Body of pancreas (tissue), 4 donors: ENCODE measurements around the gene BMERB1. TPM values are rescaled to one million over a fixed set of nuclear protein-coding genes. Genes with fewer than 3 reads are reported as not detected.

ENCODE experiments used
- ATAC-seq: fragments of 150-250 bp; one replicate; pipeline ENCODE4 v1.9.1; 2016
- DNase-seq, 4 donors: peaks; one replicate each; pipeline ENCODE4 v3.0.0-alpha.2; 2019
- H3K27ac ChIP-seq, 4 donors: fragments of 200-600 bp; sonication (generic); 1 replicate in 3 of 4; 2 replicates in 1 of 4; pipeline versions ENCODE4 v1.5.1 to v1.6.1; 2016 to 2019; ENCODE audit warnings: mild to moderate bottlenecking in 1 of 4, mixed read lengths in 1 of 4, moderate library complexity in 1 of 4
- H3K27me3 ChIP-seq, 2 donors: fragments of 200-600 bp; sonication (generic); one replicate each; pipeline ENCODE4 v1.6.0; 2016; ENCODE audit warnings: mild to moderate bottlenecking in 1 of 2
- H3K36me3 ChIP-seq, 2 donors: fragments of 200-600 bp; sonication (generic); replicated peaks in 1 of 2; 2 replicates each; pipeline ENCODE4 v1.5.1; 2016; ENCODE audit warnings: low read depth in 2 of 2; ENCODE audit not compliant: insufficient read depth in 1 of 2
- H3K4me1 ChIP-seq: fragments of 200-600 bp; sonication (generic); one replicate; pipeline ENCODE4 v1.6.0; 2016
- H3K4me3 ChIP-seq, 2 donors: fragments of 200-600 bp; sonication (generic); 1 replicate in 1 of 2; 2 replicates in 1 of 2; pipeline ENCODE4 v1.5.1; 2016 to 2019
- H3K9me3 ChIP-seq, 3 donors: fragments of 200-600 bp; sonication (generic); 1 replicate in 2 of 3; 2 replicates in 1 of 3; pipeline ENCODE4 v1.5.1; 2016
- POLR2A ChIP-seq, 3 donors: fragments of 450-650 bp; IDR thresholded peaks; one replicate each; pipeline ENCODE4 v1.6.1; 2016; ENCODE audit warnings: antibody characterized with exemption in 3 of 3, mild to moderate bottlenecking in 2 of 3
- WGBS, 2 donors: methylation state at CpG; one replicate each; pipeline ENCODE4 v1.1.5; 2017; 5-methylcytosine and 5-hydroxymethylcytosine counted together
- intact Hi-C: fragments of 100-400 bp; cut with DNase I; formaldehyde crosslinking; loops from one replicate; pipeline ENCODE4 v1.15.1; 2023
- total RNA-seq, 2 donors: library from RNA; depleted of rRNA; stranded (reverse); fragments of >200 nt; gene quantifications; one replicate each; pipeline ENCODE4 v1.1.0, GENCODE V29; 2016
- TF ChIP-seq, protein P1 (sequence below), 7 experiments: fragments of 450-650 bp in 4 of 7; fragments of 200-600 bp in 3 of 7; sonication (generic) in 3 of 7; IDR thresholded peaks; one replicate each; pipeline ENCODE4 v1.5.1; 2016 to 2019; ENCODE audit warnings: antibody characterized with exemption in 7 of 7

Gene BMERB1
- total RNA-seq, 2 donors from 2014 or later: 8.9 to 22.3 TPM

DNA sequence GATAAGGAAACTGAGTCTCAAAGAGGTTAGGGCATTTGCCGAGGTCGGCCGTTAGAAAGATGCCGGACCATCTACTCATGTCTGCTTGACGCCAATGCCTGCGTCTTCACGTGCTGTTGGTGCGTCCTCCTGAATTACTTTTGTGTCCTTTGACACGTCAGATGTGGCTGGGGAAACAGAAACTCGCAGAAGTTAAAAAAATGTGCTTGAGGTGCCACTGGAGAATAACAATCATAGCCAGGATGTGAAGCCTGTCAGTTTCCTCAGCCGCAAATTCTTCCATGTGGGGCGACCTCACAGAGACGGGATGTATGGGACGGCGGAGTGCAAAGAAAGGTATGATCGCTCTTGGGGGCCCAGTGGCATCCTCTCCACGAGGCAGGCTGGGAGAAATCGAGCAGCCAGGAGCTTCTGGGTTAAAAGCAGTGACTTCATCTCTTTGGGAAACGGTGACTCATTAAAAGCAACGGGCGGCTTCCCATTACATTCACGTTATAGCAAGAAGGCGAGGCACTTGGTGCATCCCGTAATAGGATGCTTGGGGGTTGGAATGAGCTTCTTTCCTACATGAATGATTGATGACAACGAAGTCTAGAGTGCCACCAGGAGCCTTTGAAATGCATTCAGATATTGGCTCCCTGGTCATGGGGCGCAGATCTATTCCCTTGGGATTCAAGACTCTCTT, 67.8 kb downstream of the BMERB1 start:
- Histone ChIP-seq H3K4me1 (no peaks in the 10 kb centered on the region), H3K27me3 (no peaks in the 10 kb centered on the region), H3K27ac (no peak overlapping the region), H3K9me3 (no peaks in the 10 kb centered on the region), H3K4me3 (no peak overlapping the region), H3K36me3 (no peaks in the 10 kb centered on the region)
- intact Hi-C loops: no loop called here
- WGBS, 2 donors: 76 to 83% methylated on average over 26 of the region's 26 CpGs
- no peak for DNase-seq
- ATAC-seq: no peak
- no peak for TF ChIP-seq POLR2A (IDR thresholded peaks at IDR 0.05)
- TF ChIP-seq, protein P1, sequence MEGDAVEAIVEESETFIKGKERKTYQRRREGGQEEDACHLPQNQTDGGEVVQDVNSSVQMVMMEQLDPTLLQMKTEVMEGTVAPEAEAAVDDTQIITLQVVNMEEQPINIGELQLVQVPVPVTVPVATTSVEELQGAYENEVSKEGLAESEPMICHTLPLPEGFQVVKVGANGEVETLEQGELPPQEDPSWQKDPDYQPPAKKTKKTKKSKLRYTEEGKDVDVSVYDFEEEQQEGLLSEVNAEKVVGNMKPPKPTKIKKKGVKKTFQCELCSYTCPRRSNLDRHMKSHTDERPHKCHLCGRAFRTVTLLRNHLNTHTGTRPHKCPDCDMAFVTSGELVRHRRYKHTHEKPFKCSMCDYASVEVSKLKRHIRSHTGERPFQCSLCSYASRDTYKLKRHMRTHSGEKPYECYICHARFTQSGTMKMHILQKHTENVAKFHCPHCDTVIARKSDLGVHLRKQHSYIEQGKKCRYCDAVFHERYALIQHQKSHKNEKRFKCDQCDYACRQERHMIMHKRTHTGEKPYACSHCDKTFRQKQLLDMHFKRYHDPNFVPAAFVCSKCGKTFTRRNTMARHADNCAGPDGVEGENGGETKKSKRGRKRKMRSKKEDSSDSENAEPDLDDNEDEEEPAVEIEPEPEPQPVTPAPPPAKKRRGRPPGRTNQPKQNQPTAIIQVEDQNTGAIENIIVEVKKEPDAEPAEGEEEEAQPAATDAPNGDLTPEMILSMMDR (IDR thresholded peaks at IDR 0.05): no peak

DNA sequence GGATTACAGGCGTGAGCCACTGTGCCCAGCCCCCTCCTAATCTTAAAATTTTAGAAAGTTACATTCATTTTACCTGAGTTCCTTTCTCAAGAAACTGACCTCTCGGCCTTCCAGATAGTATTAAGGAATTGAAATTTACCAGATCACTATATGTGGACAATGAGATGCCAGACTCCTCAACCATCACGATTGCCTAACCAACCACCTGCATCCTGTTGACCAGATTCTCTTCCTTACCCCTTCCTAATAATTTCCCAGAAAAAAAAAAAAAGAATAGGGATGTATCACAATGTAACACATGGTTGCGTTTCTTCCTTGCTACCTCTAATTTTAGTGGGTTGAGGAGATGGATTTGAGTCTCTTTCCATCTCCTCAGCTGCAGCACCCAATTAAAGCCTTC, 72.1 kb downstream of the BMERB1 start:
- Histone ChIP-seq H3K4me3 (no peak overlapping the region), H3K4me1 (no peaks in the 10 kb centered on the region), H3K27ac (no peak overlapping the region), H3K36me3 (no peaks in the 10 kb centered on the region), H3K27me3 (no peaks in the 10 kb centered on the region), H3K9me3 (no peaks in the 10 kb centered on the region)
- DNase-seq (no peak), ATAC-seq (no peak)
- intact Hi-C loops: no loop called here
- WGBS, 2 donors: 81 to 94% methylated on average over 4 of the region's 4 CpGs
- no peak for TF ChIP-seq POLR2A (IDR thresholded peaks at IDR 0.05)

DNA sequence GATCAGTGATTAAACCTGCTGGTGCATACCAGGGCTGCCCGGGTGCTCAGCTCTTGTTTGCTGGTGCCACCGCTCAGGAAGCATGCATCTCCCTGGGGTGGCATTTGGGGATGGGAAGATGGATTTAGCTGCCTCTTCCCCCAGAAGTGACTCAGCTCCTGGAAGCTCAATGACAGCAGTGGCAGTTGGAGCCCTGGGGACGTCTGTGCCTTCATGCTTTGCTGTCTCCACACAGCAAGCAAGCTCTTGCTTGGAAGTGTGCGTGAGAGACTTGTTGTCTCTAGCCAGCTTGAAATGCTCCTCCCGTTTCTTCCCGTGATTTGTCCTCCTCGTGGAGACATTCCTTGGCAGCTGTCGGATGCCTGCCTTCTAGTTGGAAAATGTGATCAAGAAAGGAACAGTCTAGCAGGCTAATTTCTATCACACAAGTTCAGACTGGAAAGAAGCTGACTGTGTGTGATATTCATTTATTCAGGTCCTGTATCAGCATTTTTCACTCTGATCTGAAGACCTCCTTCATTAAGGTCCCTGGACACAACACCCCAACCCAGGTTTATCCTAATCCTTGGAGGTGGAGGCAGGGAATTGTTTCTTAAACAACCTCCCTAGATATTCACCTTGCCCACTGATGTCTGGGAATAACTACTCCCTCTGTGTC, 73.0 kb downstream of the BMERB1 start:
- H3K4me3 ChIP-seq: no peak overlapping the region
- 65 to 81% methylated on average over 8 of the region's 8 CpGs for WGBS, 2 donors
- intact Hi-C loops: no loop called here
- no peaks in the 10 kb centered on the region for H3K27me3 ChIP-seq
- DNase-seq (no peak), ATAC-seq (no peak)
- no peak overlapping the region for H3K27ac ChIP-seq
- no peak for TF ChIP-seq POLR2A (IDR thresholded peaks at IDR 0.05)
- TF ChIP-seq, protein P1 (IDR thresholded peaks at IDR 0.05): no peak
- no peaks in the 10 kb centered on the region for H3K4me1 ChIP-seq
- no peaks in the 10 kb centered on the region for H3K36me3 ChIP-seq
- no peaks in the 10 kb centered on the region for H3K9me3 ChIP-seq

DNA sequence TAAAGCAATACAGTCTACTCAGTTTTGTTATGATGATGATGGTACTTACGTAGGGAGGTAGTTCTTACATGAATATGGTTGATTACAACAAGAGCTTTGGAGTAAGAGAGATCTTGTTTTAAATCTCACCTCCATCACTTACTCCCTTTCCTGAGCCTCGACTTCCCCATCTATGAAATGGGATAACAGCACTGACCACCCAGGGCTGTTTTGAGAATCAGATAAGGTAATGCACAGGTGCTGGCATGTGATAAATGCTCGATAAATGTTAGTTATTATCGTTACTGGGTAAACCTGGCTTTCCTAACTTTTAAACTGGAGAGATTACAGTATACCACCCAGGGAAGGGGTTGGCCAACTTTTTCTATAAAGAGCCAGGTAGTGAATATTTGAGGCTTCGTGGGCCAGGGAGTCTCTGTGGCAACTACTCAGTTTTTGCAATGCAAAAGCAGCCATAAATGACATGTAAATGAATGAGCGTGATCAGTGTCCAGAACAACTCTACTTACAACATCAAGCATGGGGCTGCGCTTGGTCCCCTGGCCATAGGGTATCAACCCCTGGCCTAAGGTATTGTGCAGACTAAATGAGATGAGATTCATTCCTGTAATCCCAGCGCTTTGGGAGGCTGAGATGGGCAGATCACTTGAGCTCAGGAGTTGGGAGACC, 73.7 kb downstream of the BMERB1 start:
- DNase-seq (no peak), ATAC-seq (no peak)
- Histone ChIP-seq H3K27ac (no peak overlapping the region), H3K27me3 (no peaks in the 10 kb centered on the region), H3K4me3 (no peak overlapping the region), H3K36me3 (no peaks in the 10 kb centered on the region), H3K4me1 (no peaks in the 10 kb centered on the region), H3K9me3 (no peaks in the 10 kb centered on the region)
- intact Hi-C loops: no loop called here
- 83 to 85% methylated on average over 8 of the region's 8 CpGs for WGBS, 2 donors
- TF ChIP-seq, protein P1 (IDR thresholded peaks at IDR 0.05): no peak
- TF ChIP-seq POLR2A (IDR thresholded peaks at IDR 0.05): no peak

DNA sequence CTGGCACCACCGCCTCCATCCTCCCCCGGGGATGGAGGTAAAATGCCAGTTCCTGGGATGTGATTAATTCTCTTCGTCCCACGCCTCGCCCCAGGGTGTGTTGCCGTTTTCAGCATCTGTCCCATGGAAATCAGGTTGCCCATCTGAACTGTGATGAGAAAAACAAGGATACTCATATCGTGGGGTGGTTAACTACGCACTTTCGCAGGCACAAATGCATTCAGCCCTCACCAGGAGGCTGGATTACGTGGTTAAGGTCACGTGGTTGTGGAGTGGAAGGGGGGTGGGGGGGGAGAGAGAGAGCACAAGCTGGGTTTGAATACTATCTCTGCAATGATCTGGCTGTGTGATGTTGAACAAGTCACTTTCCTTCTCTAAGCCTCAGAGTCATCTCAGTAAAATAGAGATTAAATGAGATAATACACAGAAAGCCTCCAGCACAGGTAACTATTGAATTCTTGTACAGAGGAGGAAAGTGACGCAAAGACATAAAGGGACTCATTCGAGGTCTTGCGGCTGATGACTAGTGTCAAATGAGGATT, 74.7 kb downstream of the BMERB1 start:
- no peaks in the 10 kb centered on the region for H3K27me3 ChIP-seq
- H3K4me3 ChIP-seq: no peak overlapping the region
- H3K9me3 ChIP-seq: no peaks in the 10 kb centered on the region
- no peak for ATAC-seq
- TF ChIP-seq, protein P1 (IDR thresholded peaks at IDR 0.05): no peak
- no peak for TF ChIP-seq POLR2A (IDR thresholded peaks at IDR 0.05)
- intact Hi-C loops: no loop called here
- no peak for DNase-seq
- H3K36me3 ChIP-seq: no peaks in the 10 kb centered on the region
- no peak overlapping the region for H3K27ac ChIP-seq
- WGBS, 2 donors: 84 to 92% methylated on average over 14 of the region's 14 CpGs
- H3K4me1 ChIP-seq: no peaks in the 10 kb centered on the region
